ENCODE data around the gene PLN. TPM values are rescaled to one million over a fixed set of nuclear protein-coding genes. Genes with fewer than 3 reads are reported as not detected.

Gene PLN
- total RNA-seq, 1 experiment from 2014 or later = not detected

DNA sequence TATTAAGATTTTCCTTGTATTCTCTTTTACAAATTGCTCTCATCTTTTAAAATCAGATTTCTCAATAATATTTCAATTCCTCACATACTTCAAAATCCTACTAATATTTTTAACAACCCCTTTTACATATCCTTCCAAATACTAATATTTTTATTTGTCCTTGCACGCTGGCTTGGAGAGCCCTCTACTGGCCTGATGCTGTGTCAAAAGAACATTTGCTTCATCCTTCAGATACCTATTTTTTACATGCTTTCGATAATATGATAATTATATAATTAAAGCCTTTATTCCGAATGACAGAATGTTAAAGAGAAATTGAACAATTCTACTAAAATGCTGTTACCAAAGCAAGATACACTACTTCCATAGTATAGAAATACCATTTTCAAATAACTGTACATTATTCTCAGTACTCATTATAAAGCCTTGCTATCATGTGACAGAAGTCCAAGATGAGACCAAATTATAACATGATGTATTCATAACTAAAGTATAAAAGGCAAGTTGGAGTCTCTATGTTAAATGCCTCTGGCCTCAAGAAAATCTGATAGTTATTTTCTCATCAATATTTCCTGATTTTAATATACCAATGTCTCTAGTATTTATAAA lies 39.0 kb upstream of the PLN start:
- intact Hi-C loops (cut with micrococcal nuclease) = loop anchor here (1.0 to 2.0 kb wide), 3 partner anchors 42 to 225 kb away; no protein-coding TSS in a partner anchor
- no TSS peak for BruUV-seq (replicated peaks)
- no peaks in the 10 kb centered on the region for H4K20me1 ChIP-seq (ENCODE audit: low read length)
- H2AFZ ChIP-seq (ENCODE audit: low read length) = no peak overlapping the region
- H3K4me3 ChIP-seq (ENCODE audit: low read length) = no peak overlapping the region
- POLR2A ChIA-PET (ENCODE audit: unreplicated experiment) = no interaction called here
- CTCF ChIA-PET = no interaction called here
- no peaks in the 10 kb centered on the region for H3K4me1 ChIP-seq (ENCODE audit: insufficient read depth, low read length)
- H3K27me3 ChIP-seq (ENCODE audit: low read length) = no peaks in the 10 kb centered on the region
- H3K36me3 ChIP-seq (ENCODE audit: low read depth, low read length) = no peaks in the 10 kb centered on the region
- no peak overlapping the region for H3K4me2 ChIP-seq (ENCODE audit: low read length)
- H3K9ac ChIP-seq (ENCODE audit: low read length) = no peak overlapping the region
- H3K9me3 ChIP-seq (ENCODE audit: low read length) = no peaks in the 10 kb centered on the region
- no peaks in the 10 kb centered on the region for H3K79me2 ChIP-seq (ENCODE audit: low read length)
- no peaks in the 10 kb centered on the region for H3K9me2 ChIP-seq (replicated peaks; ENCODE audit: low read length)
- no peak overlapping the region for H3K27ac ChIP-seq (ENCODE audit: low read length)
- H3F3A ChIP-seq (ENCODE audit: low read length, unreplicated experiment) = no peaks in the 10 kb centered on the region
- TF ChIP-seq CTCF (conservative IDR thresholded peaks at IDR 0.05; ENCODE audit: low read depth, low read length) = peak; percentile 82
- TF ChIP-seq EZH2 (IDR thresholded peaks at IDR 0.05; ENCODE audit: low read length, unreplicated experiment) = no peak
- ATAC-seq (no peak), DNase-seq (peak; percentile 54)

DNA sequence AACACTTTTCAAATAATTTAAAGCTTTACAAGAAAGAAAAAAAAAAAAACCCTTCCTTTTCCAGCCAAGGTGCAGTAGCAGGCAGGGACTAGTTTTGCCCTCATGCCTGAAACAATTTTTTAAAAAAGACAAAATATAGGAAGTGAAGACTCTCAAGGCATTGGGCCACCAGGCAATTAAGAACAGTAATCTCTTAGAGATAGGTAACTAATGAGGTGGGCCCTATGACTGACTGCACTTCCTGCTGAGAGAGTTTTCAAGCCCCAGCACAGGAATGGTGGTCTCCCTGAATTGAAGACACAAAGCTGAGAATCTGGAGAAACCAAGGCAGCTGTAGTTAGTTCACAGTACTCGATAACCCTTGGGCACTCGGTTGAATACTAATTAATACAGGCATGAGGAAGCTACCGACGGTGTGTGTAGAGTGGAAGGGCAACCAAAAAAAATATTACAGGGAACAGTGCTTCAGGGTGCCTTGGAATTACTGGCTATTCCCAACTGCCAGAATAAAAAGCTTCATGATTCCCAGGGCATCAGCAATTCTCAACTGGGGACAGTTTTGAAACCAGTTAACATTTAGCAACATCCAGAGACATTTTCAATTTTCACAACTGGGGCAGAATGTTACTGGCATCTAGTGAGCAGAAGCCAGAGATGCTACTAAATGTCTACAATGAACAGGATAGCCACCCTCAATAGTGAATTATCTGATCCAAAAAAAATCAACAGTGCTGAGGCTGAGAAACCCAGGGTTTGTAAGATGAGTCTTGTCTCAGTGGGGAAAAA lies 36.0 kb upstream of the PLN start:
- TF ChIP-seq CTCF (conservative IDR thresholded peaks at IDR 0.05; ENCODE audit: low read depth, low read length) = no peak
- TF ChIP-seq EZH2 (IDR thresholded peaks at IDR 0.05; ENCODE audit: low read length, unreplicated experiment) = no peak
- TF ChIP-seq EZH2phosphoT487 (IDR thresholded peaks at IDR 0.05; ENCODE audit: borderline replicate concordance, low read length) = no peak
- Histone ChIP-seq H3K4me1 (ENCODE audit: insufficient read depth, low read length) (no peaks in the 10 kb centered on the region), H3K9me3 (ENCODE audit: low read length) (no peaks in the 10 kb centered on the region), H3K27ac (ENCODE audit: low read length) (no peak overlapping the region), H3K4me3 (ENCODE audit: low read length) (no peak overlapping the region), H4K20me1 (ENCODE audit: low read length) (no peaks in the 10 kb centered on the region), H3F3A (ENCODE audit: low read length, unreplicated experiment) (no peaks in the 10 kb centered on the region), H3K9me2 (replicated peaks; ENCODE audit: low read length) (no peaks in the 10 kb centered on the region), H3K4me2 (ENCODE audit: low read length) (no peak overlapping the region), H3K9ac (ENCODE audit: low read length) (no peak overlapping the region), H3K27me3 (ENCODE audit: low read length) (no peaks in the 10 kb centered on the region), H3K36me3 (ENCODE audit: low read depth, low read length) (no peaks in the 10 kb centered on the region), H2AFZ (ENCODE audit: low read length) (no peak overlapping the region), H3K79me2 (ENCODE audit: low read length) (no peaks in the 10 kb centered on the region)
- ATAC-seq = no peak
- POLR2A ChIA-PET (ENCODE audit: unreplicated experiment) = no interaction called here
- CTCF ChIA-PET = interaction anchor here (0.6 kb wide), 1 partner anchor 185 kb away, joined by 3 read pairs; no protein-coding TSS in a partner anchor
- DNase-seq = no peak
- BruUV-seq (replicated peaks) = no TSS peak
- intact Hi-C loops (cut with micrococcal nuclease) = no loop called here

GRCh38 chr6:118514689-118515088 lies 33.4 kb upstream of the PLN start:
- no peak overlapping the region for H3K9ac ChIP-seq (ENCODE audit: low read length)
- H4K20me1 ChIP-seq (ENCODE audit: low read length) = no peaks in the 10 kb centered on the region
- no peak for DNase-seq
- no peak overlapping the region for H3K4me2 ChIP-seq (ENCODE audit: low read length)
- BruUV-seq (replicated peaks) = no TSS peak
- no peak overlapping the region for H3K4me3 ChIP-seq (ENCODE audit: low read length)
- no peaks in the 10 kb centered on the region for H3F3A ChIP-seq (ENCODE audit: low read length, unreplicated experiment)
- TF ChIP-seq EZH2 (IDR thresholded peaks at IDR 0.05; ENCODE audit: low read length, unreplicated experiment) = no peak
- TF ChIP-seq CTCF (conservative IDR thresholded peaks at IDR 0.05; ENCODE audit: low read depth, low read length) = no peak
- TF ChIP-seq EZH2phosphoT487 (IDR thresholded peaks at IDR 0.05; ENCODE audit: borderline replicate concordance, low read length) = no peak
- no peaks in the 10 kb centered on the region for H3K27me3 ChIP-seq (ENCODE audit: low read length)
- H3K79me2 ChIP-seq (ENCODE audit: low read length) = no peaks in the 10 kb centered on the region
- no peak for ATAC-seq
- no peak overlapping the region for H2AFZ ChIP-seq (ENCODE audit: low read length)
- no peaks in the 10 kb centered on the region for H3K9me2 ChIP-seq (replicated peaks; ENCODE audit: low read length)
- intact Hi-C loops (cut with micrococcal nuclease) = no loop called here
- ChIA-PET CTCF (no interaction called here), POLR2A (ENCODE audit: unreplicated experiment) (no interaction called here)
- no peaks in the 10 kb centered on the region for H3K36me3 ChIP-seq (ENCODE audit: low read depth, low read length)
- no peaks in the 10 kb centered on the region for H3K4me1 ChIP-seq (ENCODE audit: insufficient read depth, low read length)
- no peaks in the 10 kb centered on the region for H3K9me3 ChIP-seq (ENCODE audit: low read length)
- no peak overlapping the region for H3K27ac ChIP-seq (ENCODE audit: low read length)
